ENCODE measurements around the gene GP1BA.

GP1BA gene

DNA sequence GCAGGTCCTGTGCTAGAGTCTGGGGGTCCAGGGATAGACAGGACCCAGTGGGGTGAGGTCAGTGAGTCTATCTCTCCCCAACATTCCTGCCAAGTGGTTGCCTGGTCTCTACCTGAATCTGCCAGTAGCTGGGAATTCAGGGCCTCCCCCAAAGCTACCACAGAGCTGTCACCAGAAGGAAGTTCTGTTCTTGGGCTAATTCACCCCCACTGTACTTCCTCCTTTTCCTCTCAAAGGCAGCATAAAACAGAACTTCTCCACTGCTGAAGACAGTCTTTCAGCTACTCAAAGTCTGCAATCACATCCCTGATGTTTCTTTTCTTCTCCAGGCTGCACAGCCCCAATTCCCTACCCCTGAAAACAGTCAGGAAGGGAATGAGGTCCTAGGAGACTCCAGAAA is 46.6 kb downstream of the GP1BA start:
- no peak for DNase-seq

DNA sequence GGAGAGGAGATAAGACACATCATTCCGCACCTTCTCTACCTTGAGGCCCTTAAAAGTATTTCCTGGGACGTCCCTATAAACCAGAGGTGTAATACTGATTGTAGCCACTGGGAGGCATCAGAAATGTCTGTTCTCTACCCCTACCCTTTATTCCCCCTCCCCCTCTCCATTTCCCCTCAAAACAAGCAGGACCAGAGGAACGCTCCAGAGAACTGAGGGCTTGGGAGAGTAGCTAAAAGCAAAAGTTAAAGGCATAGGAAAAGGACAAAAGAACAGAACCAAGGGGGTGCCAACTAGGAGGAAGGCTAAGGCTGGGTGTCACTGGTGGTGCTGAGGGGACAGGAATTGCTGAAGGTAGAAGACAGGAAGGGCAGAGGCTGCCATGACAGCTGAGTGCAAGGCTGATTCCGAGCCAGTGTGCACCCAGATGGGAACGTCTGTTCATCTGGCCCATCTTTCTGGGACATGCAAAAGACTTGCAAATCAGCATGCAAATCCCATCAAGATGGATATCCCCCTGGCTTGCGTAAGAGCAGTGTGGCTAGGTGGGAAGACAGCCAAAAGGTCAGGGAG is 48.7 kb downstream of the GP1BA start:
- DNase-seq, result peak; percentile 62

DNA sequence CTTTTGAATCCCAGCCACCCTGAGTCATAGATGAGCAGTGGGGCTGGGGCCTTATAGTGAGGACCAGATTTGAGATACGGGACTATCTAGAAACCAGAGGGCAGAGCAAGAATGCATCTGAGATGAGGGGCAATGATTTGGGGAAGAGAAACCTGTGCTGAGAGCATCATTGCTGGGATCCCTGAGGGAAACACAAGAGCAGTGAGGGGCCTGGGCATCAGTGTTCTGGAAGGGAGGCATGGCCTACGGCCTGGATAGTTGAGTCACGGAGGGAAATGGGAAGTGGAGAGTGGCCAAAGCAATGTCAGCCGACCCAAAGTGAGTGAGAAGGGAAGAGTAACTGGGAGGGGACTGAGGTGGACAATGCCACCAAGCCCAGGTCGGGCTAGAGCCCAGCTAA is 50.2 kb downstream of the GP1BA start:
- DNase-seq, result no peak

Data from CD4-positive, alpha-beta T cell treated with Interleukin-4 for 4 hours (primary cell).